GM08714 (cell line): ENCODE data around the gene AMZ1.
"Not testable (repeated sequence)": the region's sequence is repeated elsewhere in the genome, so short reads cannot be mapped to it uniquely, and the experiment has no call there.

Experiments
- H3K4me3 ChIP-seq: fragments of 200-500 bp; sonication (Bioruptor generic); 2 replicates; pipeline ENCODE4 v1.5.1; 2014; ENCODE audit warnings: mild to moderate bottlenecking, low read length, inconsistent platforms
- ZNF274 ChIP-seq: IDR thresholded peaks from 2 replicates; pipeline ENCODE4 v1.6.1; 2012; ENCODE audit warnings: mild to moderate bottlenecking, low read depth, low read length

Gene AMZ1

DNA sequence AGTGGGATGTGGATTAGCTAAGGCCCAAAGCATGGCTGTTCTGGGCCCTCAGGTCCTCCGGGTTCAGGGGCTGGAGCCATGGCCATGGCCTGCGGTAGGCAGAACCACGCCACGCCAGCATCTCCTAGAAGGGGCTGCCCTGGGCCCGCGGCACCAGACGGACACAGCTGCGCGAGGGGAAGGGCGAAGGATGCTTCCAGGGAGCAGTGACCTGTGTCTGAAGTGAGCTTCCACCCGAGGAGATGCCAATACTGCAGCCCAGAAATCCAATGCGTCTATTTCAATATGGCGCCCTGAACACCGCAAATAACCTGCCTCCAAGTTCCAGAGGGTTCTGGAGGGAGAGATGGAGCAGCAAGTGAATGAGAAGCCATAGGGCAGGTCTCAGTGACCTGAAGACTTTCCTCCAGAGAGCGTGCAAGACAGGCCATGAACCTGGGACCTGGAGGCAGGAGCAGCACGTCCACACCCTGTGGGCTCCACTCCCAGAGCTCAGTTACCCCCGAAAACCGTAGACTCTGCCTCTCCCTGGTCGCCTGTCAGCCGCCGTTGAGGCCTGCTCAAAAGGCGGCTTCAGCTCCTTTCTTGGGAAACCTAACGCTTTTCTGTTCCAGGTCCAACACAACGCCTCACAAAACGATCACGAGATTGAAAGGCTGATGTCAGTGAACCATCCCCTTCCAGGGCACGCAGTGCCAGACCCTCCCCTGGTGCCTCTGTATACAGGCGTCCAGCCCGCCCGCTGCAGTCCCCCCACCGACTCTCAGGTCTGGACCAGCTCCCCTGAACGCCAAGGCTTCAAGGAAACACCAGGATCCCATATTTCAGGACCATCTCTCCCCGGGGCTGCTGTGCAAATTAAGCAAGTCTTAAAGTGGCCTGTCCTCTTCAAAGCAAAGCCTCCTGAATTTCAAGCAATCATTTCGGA is 37.4 kb downstream of the AMZ1 start:
- no peak overlapping the region for H3K4me3 ChIP-seq
- no peak for TF ChIP-seq ZNF274

DNA sequence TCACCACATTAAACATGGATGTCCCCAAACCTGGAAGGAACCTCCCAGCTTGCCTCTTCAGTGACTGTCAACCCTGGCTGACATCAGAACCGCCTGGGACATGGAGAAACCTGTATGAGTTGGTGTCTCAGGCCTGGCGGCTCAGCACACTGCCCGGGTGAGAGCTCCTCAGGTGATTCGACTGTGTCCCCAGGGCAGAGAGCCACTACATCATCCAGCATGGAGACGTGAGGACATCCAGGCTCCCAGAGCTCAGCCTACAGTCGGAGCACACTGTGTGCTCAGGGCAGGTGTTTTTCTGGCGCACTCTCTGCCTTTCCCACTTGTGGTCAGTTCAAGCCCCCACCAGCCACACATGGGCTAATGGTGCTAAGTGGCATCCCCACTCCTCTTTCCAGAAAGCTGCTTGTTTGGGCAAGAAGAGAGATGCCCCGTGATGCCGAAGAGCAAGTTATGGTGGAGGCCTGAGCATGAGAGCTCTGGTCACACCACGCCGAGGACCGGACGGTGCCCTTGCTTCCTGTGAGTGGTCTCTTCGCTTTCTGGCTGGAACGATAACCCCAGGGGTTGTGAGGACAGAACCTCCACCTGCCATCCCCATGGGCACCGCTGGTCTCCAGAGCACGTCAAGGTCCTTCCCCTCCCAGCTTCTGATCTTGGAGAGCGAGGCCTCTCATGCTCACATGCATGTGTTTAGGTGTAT is 38.5 kb downstream of the AMZ1 start:
- no peak overlapping the region for H3K4me3 ChIP-seq
- no peak for TF ChIP-seq ZNF274

DNA sequence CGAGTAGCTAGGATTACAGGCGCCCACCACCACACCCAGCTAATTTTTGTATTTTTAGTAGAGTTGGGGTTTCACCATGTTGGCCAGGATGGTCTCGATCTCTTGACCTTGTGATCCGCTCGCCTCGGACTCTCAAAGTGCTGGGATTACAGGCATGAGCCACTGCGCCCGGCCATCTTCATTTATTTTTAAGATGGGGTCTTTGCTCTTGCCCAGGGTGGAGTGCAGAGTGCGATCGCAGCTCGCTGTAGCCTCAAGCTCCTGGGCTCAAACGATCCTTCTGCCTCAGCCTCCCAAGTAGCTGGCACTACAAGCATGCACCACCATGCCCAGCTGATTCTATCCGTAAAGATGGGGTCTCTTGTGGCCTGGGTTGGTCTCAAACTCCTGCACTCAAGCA is 39.2 kb downstream of the AMZ1 start:
- H3K4me3 ChIP-seq: not testable (repeated sequence)

DNA sequence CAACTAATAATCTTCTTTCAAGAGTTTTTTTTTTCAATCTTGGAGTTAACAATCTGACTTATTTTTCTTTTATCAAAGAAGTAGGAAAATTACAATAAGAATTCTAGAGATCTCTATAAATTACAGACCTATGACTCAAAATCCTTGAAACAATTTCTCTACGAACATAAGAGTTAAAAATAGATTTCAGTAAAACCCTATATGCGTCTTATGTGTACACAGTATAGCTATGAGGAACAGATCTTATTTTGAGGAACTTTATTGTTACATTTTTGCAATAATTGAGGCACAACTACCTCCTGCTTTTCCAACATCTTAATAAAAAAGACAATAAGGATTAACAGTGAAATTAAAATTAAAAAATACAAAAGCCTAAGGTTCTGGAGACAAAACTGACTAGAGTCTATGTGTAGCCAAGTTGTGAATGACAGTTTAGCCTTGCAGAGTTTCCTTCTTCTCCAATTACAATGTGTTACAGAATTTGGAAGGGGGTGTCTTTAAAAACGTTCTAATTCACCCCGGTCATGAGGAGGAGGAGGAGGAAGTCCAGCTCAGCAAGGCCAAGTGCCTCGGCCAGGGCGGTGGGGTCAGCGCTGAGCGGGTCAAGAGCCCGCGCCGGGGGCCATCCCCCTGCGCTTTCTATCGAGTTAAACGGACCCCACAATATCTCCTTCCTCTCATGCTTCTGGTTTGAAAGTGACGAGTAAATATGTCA is 40.5 kb downstream of the AMZ1 start:
- TF ChIP-seq ZNF274: no peak
- no peak overlapping the region for H3K4me3 ChIP-seq

DNA sequence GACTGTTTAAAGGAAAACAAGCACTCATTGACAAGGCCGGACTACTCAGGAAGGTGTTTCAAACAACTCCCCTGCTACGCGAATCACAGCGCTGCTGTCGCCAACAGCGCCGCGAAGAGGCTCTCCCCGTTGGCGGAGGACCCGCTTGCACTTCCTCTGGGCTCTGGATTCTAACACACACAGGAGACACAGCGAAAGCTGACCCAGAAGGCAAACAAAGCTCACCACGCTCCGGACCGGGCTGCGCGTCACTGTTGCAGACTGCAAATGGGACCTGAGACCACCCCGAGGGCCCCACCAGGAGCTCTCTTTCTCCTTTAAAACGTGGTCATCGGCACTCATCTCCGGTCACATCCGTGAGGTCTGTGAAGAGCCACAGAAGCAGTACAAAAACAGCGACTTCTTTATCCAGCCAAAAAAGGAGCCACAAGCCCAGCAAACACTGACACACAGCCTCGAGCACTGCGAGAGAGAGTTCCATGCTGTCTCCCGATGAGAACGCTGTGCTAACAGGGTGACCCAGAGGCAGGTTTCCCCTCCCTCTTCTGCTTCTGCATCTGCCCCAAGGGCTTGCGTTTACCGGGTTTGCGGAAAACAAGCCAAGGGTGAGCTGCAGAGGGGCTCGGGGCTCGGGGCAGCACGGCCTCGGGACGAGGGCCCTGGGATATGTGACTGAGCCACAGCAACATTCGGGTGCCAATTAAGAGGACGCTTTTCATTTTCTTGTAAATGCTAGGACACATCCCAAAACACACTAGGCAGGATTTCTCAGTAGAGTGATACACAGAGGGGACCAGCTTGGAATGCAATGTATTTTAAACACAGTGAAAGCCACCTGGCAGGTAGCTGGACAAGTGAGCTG is 41.3 kb downstream of the AMZ1 start:
- TF ChIP-seq ZNF274: no peak

DNA sequence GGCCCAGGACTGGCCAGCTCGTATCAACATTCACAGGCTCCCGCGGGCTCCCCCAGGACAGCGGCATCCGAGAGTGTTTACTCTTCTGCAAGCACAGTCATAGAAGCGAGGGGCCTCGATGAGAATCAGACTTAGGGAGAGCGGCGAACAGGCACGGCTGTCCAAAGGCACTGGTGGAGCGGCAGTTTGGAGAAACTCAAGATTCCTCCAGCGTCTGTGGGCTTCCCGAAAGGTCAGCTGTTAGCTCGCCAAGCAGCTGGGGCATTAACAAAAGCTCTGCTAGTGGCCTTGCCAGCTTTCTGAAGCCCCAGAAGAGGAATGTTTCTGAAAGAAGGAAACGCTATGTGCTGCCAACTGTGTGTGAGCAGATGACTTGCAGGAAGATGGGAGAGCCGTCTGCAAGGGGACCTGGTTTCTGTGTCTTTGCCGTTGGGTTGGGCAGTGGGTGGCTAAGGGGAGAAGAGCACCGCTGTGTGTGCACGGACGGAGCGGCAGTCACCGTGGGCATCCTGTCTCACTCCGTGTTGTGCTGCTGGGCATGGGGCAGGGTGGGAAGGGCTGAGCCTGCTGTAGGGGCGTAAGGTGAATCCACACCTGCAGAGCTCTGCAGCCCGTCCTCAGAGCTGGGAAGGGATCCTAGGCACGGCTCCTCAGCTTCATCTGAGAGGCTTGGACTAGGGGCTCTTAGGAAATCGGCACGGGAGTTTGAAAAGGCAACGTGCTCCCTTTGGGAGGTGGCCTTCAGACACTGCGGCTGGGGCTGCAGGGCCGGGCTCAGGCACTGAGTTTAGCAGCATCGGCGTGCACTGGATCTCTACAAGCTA is 42.1 kb downstream of the AMZ1 start:
- no peak for TF ChIP-seq ZNF274
- no peak overlapping the region for H3K4me3 ChIP-seq

More for the DNA sequence above, 41.3 kb downstream of the AMZ1 start:
- no peak overlapping the region for H3K4me3 ChIP-seq

DNA sequence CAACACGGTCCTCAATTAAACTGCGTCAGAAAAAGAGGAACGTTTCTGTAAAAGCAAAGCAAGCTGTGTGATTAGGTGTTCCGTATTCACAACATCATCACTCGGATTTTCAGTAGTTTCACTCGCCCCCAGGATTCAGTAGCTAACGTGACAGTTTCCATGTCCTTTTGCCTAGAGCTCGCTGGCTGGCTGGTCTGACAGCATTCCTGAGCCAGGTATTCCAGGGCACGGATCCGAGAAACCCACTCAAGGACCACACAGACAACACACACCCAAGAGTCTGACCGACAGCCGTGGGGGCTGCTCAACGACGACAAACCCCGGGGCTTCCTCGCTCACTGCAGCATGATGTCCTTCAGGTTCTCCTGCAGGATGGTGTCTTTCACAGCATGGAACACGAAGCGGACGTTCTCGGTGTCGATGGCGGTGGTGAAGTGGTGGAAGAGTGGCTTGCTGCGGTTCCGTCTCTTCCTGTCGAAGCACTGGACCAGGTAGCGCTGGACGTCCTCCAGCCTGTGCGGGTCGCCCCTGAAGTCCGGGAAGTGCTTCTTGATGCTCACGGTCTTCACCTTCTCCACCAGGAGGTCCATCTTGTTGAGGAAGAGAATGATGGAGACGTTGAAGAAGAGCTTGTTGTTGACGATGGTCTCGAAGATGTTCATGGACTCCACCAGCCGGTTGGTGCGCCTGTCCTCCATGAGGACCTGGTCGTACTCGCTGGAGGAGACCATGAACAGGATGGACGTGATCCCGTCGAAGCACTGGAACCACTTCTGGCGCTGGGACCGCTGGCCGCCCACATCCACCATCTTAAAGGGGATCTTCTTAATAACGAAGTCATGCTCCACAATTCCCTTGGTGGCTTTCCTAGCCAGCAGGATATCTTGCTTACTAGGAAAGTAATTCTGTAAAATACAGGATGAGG is 43.1 kb downstream of the AMZ1 start:
- TF ChIP-seq ZNF274: no peak
- H3K4me3 ChIP-seq: no peak overlapping the region

DNA sequence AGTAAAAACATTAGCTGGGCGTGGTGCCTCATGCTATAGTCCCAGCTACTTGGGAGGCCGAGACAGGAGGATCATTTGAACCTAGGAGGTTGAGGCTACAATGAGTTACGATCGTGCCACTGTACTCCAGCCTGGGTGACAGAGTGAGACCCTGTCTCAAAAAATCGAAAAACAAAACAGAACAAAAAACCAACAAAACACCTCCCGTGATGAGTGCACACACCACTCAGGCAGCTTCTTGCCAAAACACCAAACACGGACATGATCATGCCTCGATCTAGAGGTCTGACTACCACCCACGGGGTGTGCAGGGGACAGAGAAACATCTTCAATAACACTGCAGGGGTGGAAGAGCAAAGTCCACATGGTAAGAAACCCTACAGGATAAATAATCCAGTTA is 44.4 kb downstream of the AMZ1 start:
- no peak for TF ChIP-seq ZNF274
- H3K4me3 ChIP-seq: no peak overlapping the region

DNA sequence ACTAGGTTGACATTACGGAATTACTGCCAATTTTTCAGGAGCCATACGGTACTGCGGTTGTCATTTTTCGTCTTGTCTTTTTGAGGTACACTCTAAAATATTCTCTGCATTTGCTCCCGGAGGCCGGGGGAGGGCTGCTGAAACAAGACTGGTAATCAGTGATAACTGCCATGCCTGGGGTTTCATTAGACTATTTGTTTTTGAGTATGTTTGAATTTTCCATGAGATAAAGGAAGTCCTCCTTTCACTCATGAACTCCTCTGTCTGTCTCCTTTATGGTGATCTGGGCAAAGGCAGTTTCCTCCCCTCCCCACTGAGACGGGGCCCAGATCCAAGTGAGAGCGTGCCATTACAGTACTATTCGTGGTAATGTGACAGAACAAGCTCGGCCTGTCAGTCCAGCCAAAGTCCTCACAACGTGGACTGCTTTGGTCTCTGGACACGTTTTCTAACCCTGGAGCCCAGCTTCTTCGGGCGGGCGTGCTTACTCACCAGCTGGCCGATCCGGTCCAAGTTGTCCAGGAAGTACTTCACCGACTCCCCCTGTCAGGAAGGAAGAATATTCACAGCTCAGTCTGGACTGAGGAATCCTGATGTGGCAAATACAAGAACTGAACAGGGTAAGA is 45.1 kb downstream of the AMZ1 start:
- TF ChIP-seq ZNF274: no peak
- H3K4me3 ChIP-seq: no peak overlapping the region

DNA sequence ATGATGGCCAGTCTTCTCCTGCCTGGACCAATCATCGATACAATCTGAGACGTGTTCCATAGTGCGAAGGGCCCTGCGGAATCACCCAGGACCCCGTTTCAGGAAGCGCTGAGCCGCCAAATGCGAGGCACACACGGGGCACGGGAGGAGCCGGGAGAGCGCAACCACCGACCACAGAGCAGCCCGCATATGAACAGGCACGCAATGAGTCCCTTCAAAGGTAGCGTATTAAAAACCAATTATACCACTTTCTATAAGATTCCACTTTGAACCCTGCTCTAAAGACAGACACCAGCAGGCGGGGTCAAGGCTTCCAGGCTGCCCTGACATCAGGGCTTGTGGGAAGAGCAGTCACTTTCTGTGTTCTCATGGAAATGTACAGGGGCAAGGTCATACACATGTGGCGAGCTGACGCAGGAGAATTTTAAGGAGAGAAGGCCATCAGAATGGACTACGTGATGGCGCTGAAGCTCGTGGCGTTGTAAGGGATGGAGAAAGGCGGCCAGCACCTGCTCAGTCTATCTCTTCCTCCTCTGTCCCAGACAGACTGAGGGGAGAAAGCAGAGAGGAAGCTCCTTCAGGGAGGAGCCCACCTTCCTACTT is 46.2 kb downstream of the AMZ1 start:
- no peak for TF ChIP-seq ZNF274
- H3K4me3 ChIP-seq: no peak overlapping the region

DNA sequence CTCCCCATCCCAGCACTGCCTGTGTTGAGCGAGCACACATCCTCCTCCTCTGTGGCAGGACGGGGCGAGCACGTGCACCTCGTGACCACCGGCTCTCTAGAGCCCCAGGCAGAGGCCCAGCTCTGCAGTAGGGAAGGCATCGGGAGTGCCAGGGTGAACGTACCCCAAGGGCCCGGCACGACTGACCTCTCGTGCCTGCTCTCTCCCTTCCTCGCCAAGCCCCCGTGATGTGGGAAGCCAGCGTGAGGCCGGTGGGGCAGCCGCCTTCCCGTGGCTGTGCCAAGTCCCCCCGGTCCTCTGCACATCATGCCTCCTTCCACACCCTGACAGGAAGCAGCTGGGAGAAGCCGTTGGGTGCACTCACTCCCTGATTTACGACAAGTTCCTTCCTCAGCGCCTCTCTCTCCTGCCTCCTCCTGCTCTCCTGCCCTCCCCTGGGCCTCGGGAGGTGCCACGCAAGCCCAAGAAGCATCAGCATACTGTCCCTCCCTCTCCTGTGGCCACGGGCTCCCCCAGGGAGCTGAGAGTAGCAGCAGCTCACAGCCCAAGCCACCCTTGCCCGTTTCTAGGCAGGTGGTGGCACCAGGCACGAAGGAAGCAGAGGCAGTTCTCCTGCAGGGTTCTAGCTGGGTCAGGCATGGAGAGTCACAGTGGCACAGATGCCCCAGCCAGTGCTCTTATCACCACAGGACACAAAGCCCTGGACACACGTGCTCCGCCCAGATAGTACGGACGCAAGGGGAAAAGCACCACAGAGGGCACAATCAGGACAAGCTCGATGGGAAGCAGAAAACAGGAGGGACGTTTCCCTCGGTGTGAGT is 47.0 kb downstream of the AMZ1 start:
- no peak for TF ChIP-seq ZNF274
- H3K4me3 ChIP-seq: no peak overlapping the region
